Inflammatory macrophage treated with lipopolysaccharide for 4 hours (primary cell): ENCODE results near the gene ARHGEF28.

Experiments
- DNase-seq: peaks from one replicate; pipeline ENCODE4 v3.0.0-alpha.2; 2020

Gene ARHGEF28, protein sequence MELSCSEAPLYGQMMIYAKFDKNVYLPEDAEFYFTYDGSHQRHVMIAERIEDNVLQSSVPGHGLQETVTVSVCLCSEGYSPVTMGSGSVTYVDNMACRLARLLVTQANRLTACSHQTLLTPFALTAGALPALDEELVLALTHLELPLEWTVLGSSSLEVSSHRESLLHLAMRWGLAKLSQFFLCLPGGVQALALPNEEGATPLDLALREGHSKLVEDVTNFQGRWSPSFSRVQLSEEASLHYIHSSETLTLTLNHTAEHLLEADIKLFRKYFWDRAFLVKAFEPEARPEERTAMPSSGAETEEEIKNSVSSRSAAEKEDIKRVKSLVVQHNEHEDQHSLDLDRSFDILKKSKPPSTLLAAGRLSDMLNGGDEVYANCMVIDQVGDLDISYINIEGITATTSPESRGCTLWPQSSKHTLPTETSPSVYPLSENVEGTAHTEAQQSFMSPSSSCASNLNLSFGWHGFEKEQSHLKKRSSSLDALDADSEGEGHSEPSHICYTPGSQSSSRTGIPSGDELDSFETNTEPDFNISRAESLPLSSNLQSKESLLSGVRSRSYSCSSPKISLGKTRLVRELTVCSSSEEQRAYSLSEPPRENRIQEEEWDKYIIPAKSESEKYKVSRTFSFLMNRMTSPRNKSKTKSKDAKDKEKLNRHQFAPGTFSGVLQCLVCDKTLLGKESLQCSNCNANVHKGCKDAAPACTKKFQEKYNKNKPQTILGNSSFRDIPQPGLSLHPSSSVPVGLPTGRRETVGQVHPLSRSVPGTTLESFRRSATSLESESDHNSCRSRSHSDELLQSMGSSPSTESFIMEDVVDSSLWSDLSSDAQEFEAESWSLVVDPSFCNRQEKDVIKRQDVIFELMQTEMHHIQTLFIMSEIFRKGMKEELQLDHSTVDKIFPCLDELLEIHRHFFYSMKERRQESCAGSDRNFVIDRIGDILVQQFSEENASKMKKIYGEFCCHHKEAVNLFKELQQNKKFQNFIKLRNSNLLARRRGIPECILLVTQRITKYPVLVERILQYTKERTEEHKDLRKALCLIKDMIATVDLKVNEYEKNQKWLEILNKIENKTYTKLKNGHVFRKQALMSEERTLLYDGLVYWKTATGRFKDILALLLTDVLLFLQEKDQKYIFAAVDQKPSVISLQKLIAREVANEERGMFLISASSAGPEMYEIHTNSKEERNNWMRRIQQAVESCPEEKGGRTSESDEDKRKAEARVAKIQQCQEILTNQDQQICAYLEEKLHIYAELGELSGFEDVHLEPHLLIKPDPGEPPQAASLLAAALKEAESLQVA (N-terminal part only)

DNA sequence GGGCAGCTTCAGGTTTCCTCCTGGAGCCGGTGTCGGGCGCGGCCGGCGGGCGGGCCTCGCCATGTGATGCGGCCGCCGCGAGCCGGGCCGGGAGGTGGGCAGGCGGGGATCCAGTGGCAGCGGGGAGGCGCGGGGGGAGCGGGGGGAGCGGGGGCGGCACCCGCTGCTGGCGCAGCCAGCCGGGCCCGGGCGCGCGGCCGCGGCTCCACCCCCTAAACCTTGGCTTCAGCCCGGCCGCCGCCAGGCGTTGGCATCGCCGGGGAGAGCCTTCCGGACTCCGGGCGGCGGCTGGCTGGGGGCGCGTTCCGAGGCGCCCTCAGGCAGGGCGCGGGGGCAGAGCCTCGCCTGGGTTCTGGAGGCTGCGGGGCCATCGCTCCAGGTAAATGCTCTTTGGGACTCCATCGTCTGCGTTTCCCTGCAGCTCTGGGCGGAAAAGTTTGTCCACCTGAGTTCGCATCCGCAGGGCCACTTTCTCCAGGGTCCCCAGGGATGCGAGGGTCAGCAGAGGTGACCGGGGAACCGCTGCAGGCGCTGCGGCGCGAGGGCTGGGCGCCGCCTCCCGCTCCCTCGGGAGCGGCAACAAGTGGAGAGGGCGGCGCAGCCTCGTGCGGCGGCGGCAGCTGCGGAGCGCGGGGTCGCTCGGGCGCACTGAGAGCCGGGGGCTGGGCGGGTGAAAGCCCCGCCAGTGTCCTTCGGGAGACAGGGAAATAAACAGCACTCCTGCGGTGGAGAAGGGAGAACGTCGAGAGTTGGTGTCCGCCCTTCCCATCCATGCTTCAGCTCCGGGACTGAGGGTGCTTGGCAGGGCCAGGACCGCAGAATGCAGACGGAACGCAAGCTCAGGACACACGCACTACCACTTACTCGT lies at the start of gene ARHGEF28:
TSS of gene ARHGEF28 (plus strand) at position 253 of the 868 bp plus-strand sequence. CDS start 58,656 bp downstream, outside the sequence.
- peak; percentile 34 for DNase-seq

DNA sequence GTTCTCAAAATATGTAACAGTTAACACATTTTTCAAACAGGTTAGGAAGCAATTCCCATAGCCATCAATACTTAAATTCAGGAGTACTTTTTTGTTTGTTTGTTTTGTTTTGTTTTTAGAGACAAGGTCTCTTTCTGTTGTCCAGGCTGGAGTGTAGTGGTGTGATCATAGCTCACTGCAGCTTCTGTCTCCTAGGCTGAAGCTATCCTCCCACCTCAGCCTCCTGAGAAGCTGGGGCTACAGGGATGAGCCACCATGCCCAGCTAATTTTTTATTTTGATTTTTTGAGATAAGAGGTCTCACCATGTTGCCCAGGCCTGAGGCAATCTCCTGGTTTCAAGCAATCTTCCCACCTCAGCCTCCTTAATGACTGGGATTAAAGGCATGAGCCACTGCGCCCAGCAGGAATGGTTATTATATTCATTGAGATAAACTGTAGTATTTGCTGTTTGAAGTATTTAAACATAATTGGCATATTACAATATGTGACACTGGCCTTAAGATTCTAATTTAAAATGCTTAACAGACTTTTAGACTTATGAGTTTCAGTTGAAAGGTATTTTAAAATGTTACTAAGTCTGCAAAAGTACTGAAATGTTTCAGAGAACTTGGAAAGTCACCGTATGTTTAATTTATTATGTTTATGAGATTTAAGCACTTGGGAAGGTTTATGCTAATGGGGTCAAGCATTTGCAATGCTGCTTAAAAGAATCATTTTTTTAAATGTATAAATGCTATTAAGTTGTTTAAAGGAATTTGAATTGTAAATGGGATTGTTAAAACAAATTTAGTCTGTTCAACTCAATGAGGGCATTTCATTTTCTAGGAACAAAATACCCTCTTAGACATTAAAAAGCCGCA lies 43.5 kb upstream of the ARHGEF28 start:
- no peak for DNase-seq

DNA sequence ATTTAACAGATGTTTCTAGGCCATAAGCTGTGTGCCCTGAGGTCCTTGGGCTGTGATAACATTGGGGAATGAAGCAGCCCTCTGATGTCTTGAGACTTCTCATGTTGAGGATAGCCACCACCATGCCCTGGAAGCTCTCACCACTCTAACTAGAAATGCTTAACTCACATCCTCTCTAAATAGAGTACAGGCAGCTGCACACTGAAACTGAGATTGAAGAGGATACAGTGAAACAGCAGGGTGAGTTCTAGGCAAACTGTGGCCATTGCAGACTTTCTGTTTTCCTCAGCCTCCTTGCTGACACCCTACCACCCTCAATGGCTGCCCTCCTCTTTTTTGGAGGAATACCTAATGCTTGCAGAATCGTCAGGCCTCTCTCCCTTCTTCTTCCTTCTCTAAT lies 38.1 kb upstream of the ARHGEF28 start:
- DNase-seq: no peak

DNA sequence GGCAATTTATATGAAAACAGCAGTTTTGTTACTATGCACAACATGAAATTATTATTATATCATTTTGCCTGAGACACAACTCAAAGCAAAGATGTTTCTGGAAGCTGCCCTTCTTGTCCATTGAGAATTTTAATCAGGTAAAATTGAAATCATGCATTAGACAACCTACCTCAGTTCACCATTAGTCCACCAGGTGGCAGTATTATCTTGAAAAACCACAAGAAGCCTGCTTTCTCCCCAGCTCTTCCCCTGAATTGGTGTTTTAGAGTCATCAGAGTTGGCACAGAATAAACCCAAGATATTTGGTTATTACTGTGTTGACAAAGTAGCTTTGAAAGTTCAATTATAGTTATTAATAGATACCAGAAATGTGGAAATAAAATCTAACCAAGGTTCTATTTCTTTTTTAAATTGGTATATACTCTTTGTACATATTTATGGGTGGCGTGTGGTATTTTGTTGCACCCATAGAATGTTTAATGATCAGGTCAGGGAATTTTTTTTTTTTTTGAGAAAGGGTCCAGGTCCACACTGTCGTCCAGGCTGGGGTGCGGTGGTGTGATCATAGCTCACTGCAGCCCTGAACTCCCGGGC lies 34.8 kb upstream of the ARHGEF28 start:
- DNase-seq: peak; percentile 66

DNA sequence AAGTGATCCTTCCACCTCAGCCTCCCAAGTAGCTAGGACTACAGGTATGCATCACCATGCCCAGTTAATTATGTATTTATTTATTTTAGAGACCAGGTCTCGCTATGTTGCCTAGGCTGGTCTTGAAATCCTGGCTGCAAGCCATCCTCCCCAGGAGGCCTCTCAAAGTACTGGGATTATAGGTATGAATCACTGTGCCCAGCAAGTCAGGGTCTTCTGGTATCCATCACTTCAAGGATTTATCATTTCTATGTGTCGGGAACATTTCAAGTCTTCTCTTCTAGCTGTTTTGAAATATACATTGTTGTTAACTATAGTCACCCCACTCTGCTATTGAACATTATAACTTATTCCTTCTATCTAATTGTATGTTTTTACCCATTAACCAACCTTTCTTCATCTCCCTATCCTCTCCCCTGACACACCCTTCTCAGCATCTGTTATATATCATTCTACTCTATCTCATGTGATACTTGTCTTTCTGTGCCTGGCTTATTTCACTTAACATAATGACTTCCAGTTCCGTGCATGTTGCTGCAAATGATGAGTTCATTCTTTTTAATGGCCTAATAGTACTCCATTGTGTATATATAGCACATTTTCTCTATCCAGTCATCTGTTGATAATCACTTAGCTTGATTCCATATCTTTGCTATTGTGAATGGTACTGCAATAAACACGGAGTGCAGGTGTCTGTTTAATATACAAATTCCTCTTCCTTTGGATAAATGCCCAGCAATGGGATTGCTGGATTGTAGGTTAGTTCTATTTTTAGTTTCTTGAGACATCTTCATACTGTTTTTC lies 34.1 kb upstream of the ARHGEF28 start:
- DNase-seq: no peak

DNA sequence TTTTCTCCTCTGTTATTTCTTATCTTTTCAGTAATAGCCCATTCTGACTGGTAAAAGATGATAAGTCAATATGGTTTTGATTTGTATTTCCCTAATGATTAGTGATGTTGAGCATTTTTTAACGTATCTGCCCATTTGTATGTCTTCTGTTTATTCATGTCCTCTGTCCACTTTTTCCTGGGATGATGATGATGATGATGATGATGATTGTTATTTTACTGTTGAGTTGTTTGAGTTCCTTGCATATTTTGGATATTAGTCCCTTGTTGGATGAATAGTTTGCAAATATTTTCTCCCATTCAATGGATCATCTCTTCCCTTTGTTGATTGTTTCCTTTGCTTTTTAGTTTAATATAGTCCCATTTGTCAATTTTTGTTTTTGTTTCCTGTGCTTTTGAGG lies 33.4 kb upstream of the ARHGEF28 start:
- no peak for DNase-seq

DNA sequence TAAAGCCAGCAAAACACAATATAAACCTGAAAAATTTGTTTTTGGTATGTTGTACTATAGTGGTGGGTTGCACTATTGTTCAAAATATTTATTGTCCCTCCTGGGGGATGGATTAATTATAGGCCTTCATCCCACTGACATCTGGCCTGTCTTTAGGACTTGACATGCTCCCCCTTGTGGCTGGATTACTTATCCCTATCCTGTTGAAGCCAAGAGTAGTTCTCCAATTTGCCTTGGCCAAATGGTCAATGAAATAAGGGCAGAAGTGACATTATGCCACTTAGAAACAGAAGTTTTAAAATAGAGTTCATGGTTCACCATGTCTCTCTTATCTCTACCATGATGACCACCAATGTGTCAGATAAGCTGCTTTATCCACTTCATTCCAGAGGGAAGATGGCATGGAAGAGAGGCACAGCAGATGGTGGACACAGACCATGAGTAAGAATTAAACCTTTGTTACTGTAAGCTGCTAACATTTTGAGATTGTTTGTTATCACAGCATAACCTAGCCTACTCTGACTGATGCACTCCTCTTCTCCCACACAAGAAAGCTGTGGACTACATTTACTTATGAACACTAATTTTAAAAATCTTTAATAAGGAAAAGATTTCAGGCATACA lies 29.2 kb upstream of the ARHGEF28 start:
- peak; percentile 47 for DNase-seq

DNA sequence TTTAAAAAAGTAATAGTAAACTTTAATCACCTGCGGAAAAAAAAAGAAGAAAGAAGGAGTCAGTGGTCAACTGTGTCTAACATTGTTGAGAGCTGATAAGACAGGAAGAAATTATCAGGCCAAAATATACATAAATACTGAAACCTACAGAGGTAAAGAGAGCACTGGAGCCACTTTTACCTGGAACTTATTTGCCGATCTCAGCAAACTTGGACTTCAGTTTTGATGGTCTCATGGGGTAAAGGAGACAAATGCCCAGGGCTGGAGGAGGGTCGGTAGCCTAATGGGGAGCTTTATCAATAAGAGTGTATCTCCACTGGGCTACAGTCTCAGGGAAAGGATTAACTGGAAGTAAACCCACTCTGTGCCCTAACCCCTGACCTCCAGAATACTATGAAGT lies 26.6 kb upstream of the ARHGEF28 start:
- no peak for DNase-seq

DNA sequence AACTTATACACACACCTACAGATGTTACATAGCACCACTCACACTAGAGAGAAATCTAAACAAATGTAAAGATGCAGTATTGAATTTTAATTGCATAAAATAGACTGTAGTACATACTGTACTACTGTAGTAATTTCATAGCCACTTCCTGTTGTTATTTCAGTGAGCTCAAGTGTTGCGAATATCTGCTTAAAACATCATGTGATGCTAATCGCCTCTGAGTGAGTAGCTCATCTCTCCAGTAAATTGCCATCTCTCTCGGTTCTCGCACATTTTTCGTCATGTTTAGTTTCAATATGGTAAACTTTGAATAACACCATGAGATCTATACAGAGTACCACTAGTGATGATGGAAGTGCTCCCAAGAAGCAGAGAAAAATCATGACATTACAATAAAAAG lies 22.0 kb upstream of the ARHGEF28 start:
- peak; percentile 27 for DNase-seq

DNA sequence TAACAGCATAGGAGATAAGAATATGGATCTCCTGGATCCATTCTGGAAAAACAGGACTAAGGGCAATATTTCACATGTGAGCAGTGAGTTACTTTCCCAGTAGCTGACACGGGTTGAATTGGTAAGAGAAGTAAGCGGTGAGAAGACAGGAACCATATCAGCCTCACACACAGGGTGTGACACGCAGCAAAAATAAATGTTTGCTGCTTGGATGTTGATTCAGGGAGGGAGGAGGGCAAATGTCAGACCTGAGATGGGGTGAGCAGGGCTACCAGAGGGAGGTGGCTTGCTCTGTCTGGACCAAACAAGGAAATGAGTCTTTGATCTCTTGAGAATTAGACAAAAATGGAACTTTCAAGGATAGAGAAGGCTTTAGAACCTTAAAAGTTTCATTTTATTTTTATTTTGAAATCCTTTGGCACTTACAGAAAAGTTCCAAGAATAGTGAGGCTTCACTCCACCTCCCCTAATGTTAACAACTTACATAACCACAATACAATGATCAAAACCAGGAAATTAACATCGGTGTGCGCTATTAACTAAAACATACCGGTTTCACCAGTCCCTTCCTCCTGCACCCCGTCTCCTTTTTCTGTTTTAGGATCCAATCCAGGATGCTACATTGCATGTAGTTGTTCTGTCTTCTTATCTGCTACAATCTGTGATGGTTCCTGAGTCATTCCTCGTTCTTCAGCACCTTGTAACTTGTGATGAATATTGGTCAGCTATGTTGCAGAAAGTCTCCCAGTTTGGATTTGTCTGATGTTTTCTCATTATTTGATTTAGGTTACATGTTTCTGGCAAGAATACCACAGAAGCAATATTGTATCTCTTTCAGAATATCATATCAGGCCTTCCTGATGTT lies 20.5 kb upstream of the ARHGEF28 start:
- no peak for DNase-seq

DNA sequence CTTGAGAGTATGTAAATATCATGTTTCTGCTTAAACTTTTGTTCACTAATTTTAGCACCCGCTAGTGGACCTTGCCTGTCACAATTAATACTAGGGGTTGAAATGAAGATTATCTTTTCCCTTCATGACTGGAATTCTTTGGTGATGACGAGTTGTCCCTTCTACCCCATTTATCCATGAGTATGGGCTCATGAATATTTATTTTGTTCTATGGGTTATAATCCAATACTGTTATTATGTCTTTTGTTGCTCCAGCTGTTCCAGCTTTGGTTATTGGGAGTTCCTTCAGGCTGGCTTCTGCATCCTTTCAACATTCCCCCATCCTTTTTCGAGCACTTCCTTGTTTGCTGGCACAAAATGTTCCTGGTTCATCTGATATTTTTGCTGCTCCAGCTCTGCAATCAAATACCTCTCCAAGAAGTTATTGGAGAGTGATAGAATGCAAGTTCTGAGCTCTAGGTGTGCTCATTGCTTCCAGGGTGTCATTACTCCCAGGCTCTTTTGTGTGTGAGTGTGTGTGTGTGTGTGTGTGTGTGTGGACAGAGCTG lies 19.7 kb upstream of the ARHGEF28 start:
- DNase-seq: no peak

DNA sequence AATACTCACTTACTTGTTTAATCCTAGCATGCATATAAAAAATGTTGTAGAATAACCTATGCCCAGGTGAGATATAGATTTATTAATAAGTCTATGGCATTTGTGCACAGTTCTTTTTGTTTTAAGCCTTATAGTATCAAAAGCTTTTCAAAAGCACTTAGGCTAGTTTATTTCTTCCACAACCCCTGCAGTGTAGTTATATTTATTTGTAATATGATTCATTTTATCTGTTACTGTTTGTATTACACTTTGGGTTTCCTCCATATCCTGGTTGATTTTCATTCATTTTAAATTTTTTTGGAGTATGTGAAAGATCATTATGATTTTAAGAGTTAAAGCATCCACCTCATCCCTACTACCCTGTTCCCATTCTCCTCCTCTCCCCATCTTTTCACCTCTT lies 18.8 kb upstream of the ARHGEF28 start:
- no peak for DNase-seq

DNA sequence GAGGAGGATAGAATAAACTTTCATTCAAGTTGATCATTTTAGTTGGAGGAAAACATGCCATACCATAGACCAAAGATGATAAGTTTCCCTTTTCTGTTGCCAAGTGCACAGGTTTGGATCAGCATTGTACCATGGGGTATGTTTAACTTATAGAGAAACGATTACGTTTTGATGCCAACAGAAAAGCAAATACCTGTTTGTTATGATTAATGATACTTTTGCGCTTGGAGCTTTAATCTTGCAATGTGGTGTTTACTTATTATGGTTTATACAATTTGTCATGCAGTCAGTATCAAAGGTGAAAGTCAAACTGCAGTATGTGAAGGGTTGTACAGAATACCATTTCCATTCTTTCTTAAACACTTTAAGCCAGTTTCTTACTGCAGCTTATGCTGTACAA lies 13.2 kb upstream of the ARHGEF28 start:
- no peak for DNase-seq

DNA sequence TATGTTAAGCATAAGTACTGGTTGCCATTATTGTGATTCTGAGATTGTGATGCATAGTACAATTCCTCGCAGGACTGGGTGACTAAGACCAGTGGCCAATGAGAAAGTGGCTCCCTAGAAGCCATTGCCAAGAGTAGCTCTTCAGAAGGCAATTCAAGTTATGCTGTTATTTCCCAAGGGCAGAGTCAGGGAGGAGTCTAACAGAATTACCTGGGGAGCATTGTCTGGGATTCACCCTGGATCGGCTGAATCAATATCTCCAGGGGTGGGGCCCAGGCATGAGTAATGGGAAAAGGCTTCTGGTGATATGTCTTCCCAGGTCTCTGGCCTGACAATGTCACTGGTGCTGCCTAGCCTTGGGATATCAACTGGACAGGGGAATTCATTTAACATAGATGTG lies 10.9 kb upstream of the ARHGEF28 start:
- no peak for DNase-seq

DNA sequence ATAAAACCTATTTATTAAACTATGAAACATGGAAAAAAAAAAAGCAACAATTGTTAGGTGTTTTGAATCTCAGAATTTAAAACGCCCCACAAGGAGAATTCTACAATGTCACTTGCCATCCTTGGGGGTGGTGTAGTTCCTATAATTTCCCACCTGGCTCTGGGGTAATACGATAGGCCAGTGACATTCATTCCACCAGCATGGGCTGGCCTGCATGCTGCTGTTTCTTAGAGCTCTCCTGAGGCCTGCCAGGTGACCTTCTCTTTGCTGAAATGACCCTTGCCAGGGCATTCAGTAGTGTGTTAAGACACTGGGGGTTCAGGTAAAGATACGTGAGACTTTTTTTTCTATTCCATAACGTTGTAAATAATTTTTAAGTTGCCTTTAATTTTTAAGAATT lies 10.0 kb upstream of the ARHGEF28 start:
- no peak for DNase-seq

DNA sequence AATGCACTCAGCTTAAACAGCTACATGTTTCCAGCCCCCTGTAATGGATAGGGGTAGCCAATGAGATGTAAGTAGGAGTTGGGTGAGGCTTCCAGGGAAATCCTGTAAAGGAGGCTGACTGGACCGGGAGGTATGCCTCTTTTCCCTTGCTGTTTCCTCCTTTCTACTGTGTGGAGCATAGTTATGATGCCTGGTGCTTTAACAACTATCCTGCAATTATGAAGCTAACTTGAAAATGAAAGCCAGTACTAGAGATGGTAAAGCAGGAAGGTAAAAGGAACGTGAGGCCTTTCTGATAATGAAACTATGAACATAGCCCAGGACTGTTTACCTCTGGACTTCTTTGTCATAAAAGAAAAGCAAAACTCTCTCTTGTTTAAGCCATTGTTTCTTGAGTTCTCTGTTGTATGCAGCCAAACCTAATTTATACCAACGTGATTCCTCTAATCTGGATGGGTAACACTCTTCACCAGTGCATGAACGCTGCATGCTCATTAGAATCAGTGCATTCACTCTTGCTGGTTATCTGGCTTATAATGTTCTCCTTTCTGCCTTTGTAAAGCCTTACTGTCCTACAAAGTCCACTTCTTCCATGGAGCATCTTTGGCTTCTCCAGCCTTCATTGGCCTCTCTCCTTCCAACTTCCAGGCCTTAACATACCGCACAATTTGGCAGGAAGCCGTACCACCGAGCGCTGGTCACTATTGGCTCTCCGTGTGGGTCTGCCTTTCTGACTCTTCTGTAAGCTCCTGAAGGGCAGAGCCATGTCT lies 8.3 kb upstream of the ARHGEF28 start:
- DNase-seq: no peak
